BE2C (cell line): Measurements from ENCODE around the gene SUV39H1.

Experiments used
- DNase-seq: peaks from one replicate; pipeline ENCODE4 v3.0.0-alpha.2; 2020
- H3K27me3 ChIP-seq: fragments of 250-450 bp; sonication (Bioruptor Pico); 2 replicates; pipeline ENCODE4 v1.5.1; 2020; ENCODE audit warnings: mild to moderate bottlenecking
- H3K36me3 ChIP-seq: fragments of 250-450 bp; sonication (Bioruptor Pico); 2 replicates; pipeline ENCODE4 v1.5.1; 2020; ENCODE audit warnings: mild to moderate bottlenecking
- H3K4me1 ChIP-seq: fragments of 250-450 bp; sonication (Bioruptor Pico); 2 replicates; pipeline ENCODE4 v1.5.1; 2020
- H3K4me3 ChIP-seq: 2 replicates; pipeline ENCODE4 v1.5.1; 2011; ENCODE audit warnings: low read depth, low read length
- H3K9me3 ChIP-seq: fragments of 250-450 bp; sonication (Bioruptor Pico); 2 replicates; pipeline ENCODE4 v1.5.1; 2020
- TF ChIP-seq, protein P1 (sequence below): IDR thresholded peaks from 2 replicates; pipeline ENCODE4 v1.5.1; 2012; ENCODE audit warnings: mild to moderate bottlenecking, low read depth, low read length

Gene SUV39H1

DNA sequence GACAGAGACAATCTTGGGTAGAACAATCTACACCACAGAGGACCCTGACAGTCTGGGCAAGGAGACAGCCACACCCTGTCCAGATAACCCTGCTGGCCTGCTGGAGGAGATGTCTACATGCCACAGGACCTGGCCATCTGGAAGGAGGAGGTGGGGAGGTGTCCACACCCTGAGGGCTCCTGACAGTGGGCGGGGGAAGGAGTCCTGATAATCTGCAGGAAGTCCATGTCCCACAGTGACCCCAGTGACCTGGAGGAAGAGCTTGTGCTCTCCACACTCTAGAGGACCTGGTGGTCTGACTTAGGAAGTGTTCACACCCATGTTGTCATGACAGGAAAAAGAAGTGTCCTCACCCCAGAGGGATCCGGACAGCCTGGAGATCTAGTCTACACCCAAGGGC is 5.5 kb downstream of the SUV39H1 start:
- Histone ChIP-seq H3K36me3 (peaks cover 28% of the 10 kb centered on the region), H3K4me1 (no peaks in the 10 kb centered on the region), H3K27me3 (no peaks in the 10 kb centered on the region), H3K4me3 (no peak overlapping the region), H3K9me3 (no peaks in the 10 kb centered on the region)
- DNase-seq = no peak
- TF ChIP-seq, protein P1, sequence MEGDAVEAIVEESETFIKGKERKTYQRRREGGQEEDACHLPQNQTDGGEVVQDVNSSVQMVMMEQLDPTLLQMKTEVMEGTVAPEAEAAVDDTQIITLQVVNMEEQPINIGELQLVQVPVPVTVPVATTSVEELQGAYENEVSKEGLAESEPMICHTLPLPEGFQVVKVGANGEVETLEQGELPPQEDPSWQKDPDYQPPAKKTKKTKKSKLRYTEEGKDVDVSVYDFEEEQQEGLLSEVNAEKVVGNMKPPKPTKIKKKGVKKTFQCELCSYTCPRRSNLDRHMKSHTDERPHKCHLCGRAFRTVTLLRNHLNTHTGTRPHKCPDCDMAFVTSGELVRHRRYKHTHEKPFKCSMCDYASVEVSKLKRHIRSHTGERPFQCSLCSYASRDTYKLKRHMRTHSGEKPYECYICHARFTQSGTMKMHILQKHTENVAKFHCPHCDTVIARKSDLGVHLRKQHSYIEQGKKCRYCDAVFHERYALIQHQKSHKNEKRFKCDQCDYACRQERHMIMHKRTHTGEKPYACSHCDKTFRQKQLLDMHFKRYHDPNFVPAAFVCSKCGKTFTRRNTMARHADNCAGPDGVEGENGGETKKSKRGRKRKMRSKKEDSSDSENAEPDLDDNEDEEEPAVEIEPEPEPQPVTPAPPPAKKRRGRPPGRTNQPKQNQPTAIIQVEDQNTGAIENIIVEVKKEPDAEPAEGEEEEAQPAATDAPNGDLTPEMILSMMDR = no peak

DNA sequence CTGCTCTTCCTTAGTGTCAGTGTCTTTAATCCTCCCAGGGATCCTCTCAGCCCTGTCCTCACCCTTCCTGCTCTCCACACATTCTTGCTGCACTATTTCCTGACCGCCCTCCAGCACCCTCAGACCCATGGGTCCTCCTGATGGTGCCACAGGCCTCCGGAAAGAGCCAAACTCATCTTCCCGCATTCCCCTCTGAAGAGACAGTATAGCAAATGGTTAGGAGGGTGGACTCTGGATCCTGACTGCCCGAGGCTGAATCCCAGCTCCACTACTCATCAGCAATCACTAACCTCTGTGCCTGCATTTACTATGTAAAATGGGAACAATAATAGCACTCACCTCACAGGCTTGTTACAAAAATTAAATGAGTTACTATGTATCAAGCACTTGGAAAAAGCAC is 6.2 kb downstream of the SUV39H1 start:
- H3K4me3 ChIP-seq = no peak overlapping the region
- DNase-seq = no peak
- H3K9me3 ChIP-seq = no peaks in the 10 kb centered on the region
- H3K27me3 ChIP-seq = no peaks in the 10 kb centered on the region
- H3K4me1 ChIP-seq = no peaks in the 10 kb centered on the region
- H3K36me3 ChIP-seq = peaks cover 28% of the 10 kb centered on the region
- TF ChIP-seq, protein P1 = no peak

DNA sequence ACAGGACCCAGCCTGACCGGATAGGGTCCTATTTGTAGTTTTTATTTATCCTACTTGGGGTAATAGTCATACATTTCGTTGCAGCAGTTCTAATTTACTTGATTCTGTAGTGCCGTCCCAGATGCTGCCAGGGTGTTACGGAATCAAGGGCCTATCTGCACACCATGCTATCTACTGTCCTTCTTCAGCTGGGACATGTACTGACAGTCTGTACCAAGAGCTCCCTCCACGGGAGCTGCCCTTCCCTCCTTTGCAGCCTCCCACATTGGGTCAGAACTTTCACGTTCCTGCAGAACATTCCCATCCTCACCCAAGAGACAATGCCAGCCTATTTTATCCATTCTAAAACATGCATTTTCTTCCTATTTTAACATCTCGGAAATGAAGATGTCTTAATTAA is 6.7 kb downstream of the SUV39H1 start:
- no peaks in the 10 kb centered on the region for H3K4me1 ChIP-seq
- peaks cover 28% of the 10 kb centered on the region for H3K36me3 ChIP-seq
- no peaks in the 10 kb centered on the region for H3K9me3 ChIP-seq
- TF ChIP-seq, protein P1 = no peak
- no peak overlapping the region for H3K4me3 ChIP-seq
- H3K27me3 ChIP-seq = no peaks in the 10 kb centered on the region
- DNase-seq = no peak

DNA sequence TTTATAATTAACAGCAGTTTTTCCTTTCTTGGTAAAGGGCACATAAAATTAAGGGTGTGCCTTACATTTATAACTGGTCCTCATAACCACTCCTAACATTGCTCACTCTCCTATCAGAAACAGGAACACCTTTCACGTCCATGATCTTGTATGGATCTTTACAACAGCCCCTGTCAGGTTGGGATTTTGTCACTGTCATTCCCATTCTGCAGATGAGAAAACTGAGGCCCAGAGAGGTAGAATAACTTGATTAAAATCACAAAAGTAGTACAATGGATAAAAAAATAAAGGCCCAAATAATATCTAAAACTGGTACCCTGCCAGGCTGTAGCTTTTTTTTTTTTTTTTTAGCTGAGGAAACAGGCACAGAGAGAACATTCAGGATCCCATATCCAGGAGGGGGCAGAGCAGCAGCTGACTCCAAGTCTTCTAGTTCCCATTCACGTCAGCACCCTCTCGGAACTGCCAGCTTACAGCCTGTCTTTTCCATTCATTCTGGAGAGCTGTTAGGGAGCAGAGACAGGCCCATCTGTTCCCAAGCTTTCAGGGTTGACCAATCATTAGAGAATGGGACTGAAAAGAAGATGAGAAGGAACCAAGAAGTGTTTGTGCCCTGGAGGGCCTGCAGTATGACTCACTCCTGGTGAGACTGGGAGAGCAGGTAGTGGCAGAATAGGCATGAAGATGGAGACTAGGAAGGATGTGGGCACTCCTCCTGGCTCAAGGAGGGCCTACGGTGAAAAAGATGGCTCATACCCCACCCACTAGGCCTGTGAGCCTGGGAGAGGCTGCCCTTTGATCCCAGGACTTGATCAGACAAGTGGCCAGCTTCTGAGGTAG is 7.3 kb downstream of the SUV39H1 start:
- Histone ChIP-seq H3K9me3 (no peaks in the 10 kb centered on the region), H3K36me3 (peaks cover 28% of the 10 kb centered on the region), H3K27me3 (no peaks in the 10 kb centered on the region), H3K4me1 (no peaks in the 10 kb centered on the region), H3K4me3 (no peak overlapping the region)
- TF ChIP-seq, protein P1 = no peak
- no peak for DNase-seq

DNA sequence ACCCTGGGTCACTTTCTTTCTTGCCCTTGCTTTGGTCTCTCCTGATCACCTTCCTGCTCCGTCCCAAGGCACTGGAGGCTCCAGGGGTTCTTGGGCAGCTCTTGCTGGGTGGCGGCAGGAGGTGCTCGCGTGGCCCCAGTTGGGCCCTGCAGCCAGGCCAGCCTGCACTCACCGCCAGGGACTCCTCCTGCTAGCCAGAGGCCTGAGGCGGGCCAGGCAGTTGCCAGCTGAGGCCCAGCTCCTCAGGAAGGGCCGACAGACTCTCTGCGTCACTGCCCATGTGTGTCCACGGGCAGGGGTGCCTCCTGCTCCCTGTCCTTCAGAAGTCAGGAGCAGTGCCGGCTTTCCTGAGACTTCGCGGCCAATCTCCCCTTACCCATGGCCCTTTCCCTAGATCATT is 9.3 kb downstream of the SUV39H1 start:
- H3K4me1 ChIP-seq = no peaks in the 10 kb centered on the region
- DNase-seq = no peak
- H3K9me3 ChIP-seq = no peaks in the 10 kb centered on the region
- peaks cover 20% of the 10 kb centered on the region for H3K36me3 ChIP-seq
- TF ChIP-seq, protein P1 = no peak
- no peak overlapping the region for H3K4me3 ChIP-seq
- H3K27me3 ChIP-seq = no peaks in the 10 kb centered on the region

DNA sequence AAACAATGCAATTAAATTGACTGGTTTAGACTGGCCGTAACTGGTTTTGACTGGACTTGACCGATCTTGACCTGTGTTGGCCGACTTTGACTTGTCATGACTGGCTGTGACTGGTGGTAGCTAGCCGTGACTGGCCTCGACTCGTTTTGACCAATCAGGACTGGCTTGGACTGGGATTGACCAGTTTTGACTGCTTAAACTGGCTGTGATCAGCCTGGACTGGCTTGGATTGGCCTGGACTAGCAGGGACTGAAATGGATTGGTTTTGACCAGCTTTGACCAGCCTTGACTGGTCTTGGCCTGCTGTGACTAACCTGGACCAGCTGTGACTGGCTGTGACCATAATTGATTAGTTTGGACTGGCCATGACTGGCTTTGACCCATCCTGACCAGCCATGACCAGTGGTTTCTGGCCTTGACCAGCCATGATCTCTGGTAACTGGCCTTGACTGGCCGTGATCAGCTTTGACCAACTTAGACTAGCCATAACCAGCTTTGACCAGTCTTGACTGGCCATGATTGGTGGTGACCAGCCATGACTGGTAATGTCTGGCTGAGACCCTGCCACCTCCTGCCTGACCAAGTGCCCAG is 13.1 kb downstream of the SUV39H1 start:
- Histone ChIP-seq H3K4me3 (no peak overlapping the region), H3K27me3 (no peaks in the 10 kb centered on the region), H3K4me1 (no peaks in the 10 kb centered on the region), H3K36me3 (no peaks in the 10 kb centered on the region; the same call in 1 of the 2 replicates), H3K9me3 (no peaks in the 10 kb centered on the region)
- TF ChIP-seq, protein P1 = no peak
- no peak for DNase-seq
